ENCODE results near the gene ST6GALNAC3.

ST6GALNAC3 gene

DNA sequence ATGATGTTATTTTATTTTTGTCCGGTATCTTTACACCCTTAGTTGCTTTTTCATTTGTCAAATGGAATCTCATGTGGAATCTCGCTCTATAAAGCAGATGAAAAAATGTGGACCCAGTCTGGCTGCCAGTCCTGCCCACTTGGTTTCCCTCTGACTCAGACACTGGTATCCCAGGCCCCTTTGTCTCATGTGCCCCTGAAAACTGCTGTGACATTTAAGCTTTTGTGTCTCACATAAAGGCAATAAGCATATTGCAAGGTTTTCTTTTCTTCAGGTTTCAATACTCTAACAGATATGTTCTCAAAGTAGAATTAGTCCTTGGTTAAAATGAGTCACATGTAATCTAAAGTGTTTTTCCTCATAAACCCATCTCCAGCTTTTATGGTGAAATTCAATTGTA, 183.3 kb downstream of the ST6GALNAC3 start:
- no peak overlapping the region for H3K4me3 ChIP-seq (ENCODE audit: low read length)

DNA sequence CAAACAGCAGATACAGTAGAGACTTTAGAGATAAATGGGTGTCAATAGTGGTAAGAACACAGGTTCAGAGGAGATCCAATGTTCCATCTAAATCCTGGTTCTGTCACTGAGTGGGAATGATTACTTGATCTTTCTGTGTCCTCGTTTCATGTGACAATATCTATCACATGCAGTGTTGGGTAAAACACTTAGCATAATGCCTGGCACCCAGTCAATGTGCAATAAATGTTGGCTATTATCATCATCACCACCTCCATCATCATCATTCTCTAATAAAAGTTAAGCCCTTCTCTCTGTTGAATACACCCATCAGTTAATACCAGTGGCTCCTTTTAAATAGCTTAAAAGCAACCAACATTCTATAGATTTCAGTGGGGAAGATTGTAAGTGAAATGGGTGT, 184.7 kb downstream of the ST6GALNAC3 start:
- no peaks in the 10 kb centered on the region for H3K36me3 ChIP-seq (ENCODE audit: insufficient read depth, low read length)
- H3K9ac ChIP-seq (ENCODE audit: low read depth, low read length): no peak overlapping the region
- H3K4me2 ChIP-seq (ENCODE audit: low read length): no peak overlapping the region
- H3K4me3 ChIP-seq (ENCODE audit: low read length): no peak overlapping the region
- H3K27me3 ChIP-seq (ENCODE audit: control insufficient read depth, insufficient read depth, low read length): no peaks in the 10 kb centered on the region
- H3K4me1 ChIP-seq (ENCODE audit: control insufficient read depth, insufficient read depth, low read length): no peaks in the 10 kb centered on the region
- no peaks in the 10 kb centered on the region for H3K9me3 ChIP-seq (replicated peaks; ENCODE audit: low read length)

More for the DNA sequence above, 183.3 kb downstream of the ST6GALNAC3 start:
- Histone ChIP-seq H3K4me1 (ENCODE audit: control insufficient read depth, insufficient read depth, low read length) (no peaks in the 10 kb centered on the region), H3K9me3 (replicated peaks; ENCODE audit: low read length) (no peaks in the 10 kb centered on the region), H3K9ac (ENCODE audit: low read depth, low read length) (no peak overlapping the region), H3K4me2 (ENCODE audit: low read length) (no peak overlapping the region), H3K27me3 (ENCODE audit: control insufficient read depth, insufficient read depth, low read length) (no peaks in the 10 kb centered on the region), H3K36me3 (ENCODE audit: insufficient read depth, low read length) (no peaks in the 10 kb centered on the region)

DNA sequence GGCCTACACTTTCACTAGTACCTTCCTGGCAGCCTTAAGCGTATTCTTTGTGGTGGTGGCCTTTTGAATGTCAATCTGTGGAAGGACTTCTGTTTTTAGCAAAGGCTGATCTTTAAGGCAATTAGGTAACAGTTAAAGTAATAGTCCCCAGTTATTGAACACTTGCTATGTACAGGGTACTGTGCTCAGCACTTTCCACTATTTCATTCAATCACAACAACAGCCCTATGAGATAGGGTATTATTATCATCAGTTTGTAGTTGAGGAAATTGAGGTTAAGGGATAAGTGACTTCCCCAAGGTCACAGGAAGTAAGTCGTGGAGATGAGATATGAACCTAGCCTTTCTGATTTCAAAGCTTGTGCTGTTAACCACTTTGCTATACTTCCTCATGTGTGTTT, 185.7 kb downstream of the ST6GALNAC3 start:
- H3K4me1 ChIP-seq (ENCODE audit: control insufficient read depth, insufficient read depth, low read length): no peaks in the 10 kb centered on the region

DNA sequence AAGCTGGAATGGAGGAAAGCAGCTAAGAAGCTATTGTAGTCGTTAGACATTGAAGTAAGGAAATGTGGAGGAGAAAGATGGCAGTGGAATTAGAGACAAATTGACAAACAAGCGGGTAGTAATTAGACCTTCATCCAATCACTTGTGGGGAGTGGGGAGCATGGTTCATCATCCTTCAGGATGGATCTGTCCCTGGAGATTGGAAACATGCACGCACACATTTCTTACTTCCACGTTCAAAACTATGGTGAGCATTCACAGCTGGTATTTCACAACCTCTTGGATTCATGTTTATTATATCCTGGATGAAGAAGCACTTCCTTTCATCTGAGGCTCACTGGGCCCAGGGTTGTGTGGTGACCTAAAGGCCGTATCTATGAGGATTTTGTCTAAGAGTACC, 188.1 kb downstream of the ST6GALNAC3 start:
- Histone ChIP-seq H3K4me3 (ENCODE audit: low read length) (no peak overlapping the region), H3K4me1 (ENCODE audit: control insufficient read depth, insufficient read depth, low read length) (no peaks in the 10 kb centered on the region), H3K27me3 (ENCODE audit: control insufficient read depth, insufficient read depth, low read length) (no peaks in the 10 kb centered on the region), H3K9ac (ENCODE audit: low read depth, low read length) (no peak overlapping the region), H3K4me2 (ENCODE audit: low read length) (no peak overlapping the region), H3K36me3 (ENCODE audit: insufficient read depth, low read length) (no peaks in the 10 kb centered on the region), H3K9me3 (replicated peaks; ENCODE audit: low read length) (no peaks in the 10 kb centered on the region)

More for the DNA sequence above, 185.7 kb downstream of the ST6GALNAC3 start:
- H3K4me2 ChIP-seq (ENCODE audit: low read length): no peak overlapping the region
- no peaks in the 10 kb centered on the region for H3K27me3 ChIP-seq (ENCODE audit: control insufficient read depth, insufficient read depth, low read length)
- H3K36me3 ChIP-seq (ENCODE audit: insufficient read depth, low read length): no peaks in the 10 kb centered on the region
- no peak overlapping the region for H3K9ac ChIP-seq (ENCODE audit: low read depth, low read length)
- no peak overlapping the region for H3K4me3 ChIP-seq (ENCODE audit: low read length)
- no peaks in the 10 kb centered on the region for H3K9me3 ChIP-seq (replicated peaks; ENCODE audit: low read length)

DNA sequence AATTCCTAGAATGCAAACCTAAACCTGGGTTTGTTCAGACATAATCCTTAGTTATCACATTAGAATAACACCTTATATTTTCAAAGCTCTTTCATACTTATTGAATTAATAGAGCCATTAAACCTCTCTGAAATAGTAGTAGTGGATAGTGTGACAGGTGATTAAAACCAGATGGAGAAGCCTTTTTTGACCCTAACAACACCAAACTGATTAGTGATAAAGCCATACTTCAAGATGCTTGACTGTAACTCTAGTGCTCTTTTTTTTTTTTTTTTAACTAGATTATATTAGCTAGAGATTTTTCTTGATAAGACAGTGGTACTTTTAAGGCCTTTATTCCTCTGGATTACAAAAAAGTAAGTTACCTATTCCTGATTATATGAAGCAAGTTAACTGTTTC, 190.1 kb downstream of the ST6GALNAC3 start:
- Histone ChIP-seq H3K9me3 (replicated peaks; ENCODE audit: low read length) (no peaks in the 10 kb centered on the region), H3K4me3 (ENCODE audit: low read length) (no peak overlapping the region), H3K36me3 (ENCODE audit: insufficient read depth, low read length) (no peaks in the 10 kb centered on the region), H3K4me2 (ENCODE audit: low read length) (no peak overlapping the region), H3K4me1 (ENCODE audit: control insufficient read depth, insufficient read depth, low read length) (peaks cover 10% of the 10 kb centered on the region), H3K27me3 (ENCODE audit: control insufficient read depth, insufficient read depth, low read length) (no peaks in the 10 kb centered on the region), H3K9ac (ENCODE audit: low read depth, low read length) (no peak overlapping the region)

DNA sequence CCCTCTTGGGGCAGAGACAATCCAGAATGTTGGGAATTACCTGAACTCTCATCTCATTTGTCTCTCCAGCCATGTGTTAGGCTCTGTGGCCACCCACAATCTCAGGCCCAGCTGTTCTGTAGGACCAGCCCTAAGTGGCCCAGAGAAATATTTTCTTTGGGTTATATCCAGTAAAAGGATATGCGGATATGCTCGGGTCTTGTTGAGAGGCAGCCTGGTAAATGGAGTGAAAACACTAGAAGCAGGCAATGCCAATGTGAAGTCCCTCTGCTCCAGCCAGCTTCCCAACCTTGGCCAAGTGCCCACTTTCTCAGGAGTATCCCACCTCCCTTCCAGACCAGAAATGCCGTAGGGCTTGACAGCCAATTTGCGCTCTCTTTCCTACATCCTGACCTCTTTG, 192.2 kb downstream of the ST6GALNAC3 start:
- Histone ChIP-seq H3K27me3 (ENCODE audit: control insufficient read depth, insufficient read depth, low read length) (no peaks in the 10 kb centered on the region), H3K9me3 (replicated peaks; ENCODE audit: low read length) (no peaks in the 10 kb centered on the region), H3K4me1 (ENCODE audit: control insufficient read depth, insufficient read depth, low read length) (peaks cover 11% of the 10 kb centered on the region), H3K4me2 (ENCODE audit: low read length) (no peak overlapping the region), H3K4me3 (ENCODE audit: low read length) (no peak overlapping the region), H3K36me3 (ENCODE audit: insufficient read depth, low read length) (no peaks in the 10 kb centered on the region), H3K9ac (ENCODE audit: low read depth, low read length) (no peak overlapping the region)

DNA sequence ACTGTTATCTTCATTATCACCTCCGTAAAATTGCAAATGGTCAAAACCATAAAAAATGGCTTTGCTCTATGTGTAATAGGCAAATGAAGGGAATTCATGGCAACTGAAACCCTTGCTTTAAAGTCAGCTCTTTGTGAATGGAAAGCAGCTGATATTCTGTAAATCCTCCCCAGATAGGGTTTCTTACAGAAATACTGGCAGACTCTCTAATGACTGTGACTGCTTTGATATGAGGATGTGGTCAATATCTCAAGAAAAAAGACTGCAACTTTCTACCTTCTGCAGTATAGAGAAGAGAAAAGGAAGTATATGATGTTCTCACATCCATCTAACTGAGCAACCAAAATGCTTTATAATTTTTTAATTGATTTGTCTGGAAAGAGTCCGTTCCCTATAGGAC, 193.1 kb downstream of the ST6GALNAC3 start:
- no peak overlapping the region for H3K9ac ChIP-seq (ENCODE audit: low read depth, low read length)
- H3K27me3 ChIP-seq (ENCODE audit: control insufficient read depth, insufficient read depth, low read length): no peaks in the 10 kb centered on the region
- H3K36me3 ChIP-seq (ENCODE audit: insufficient read depth, low read length): no peaks in the 10 kb centered on the region
- peaks cover 11% of the 10 kb centered on the region for H3K4me1 ChIP-seq (ENCODE audit: control insufficient read depth, insufficient read depth, low read length)
- H3K4me2 ChIP-seq (ENCODE audit: low read length): no peak overlapping the region
- no peak overlapping the region for H3K4me3 ChIP-seq (ENCODE audit: low read length)
- no peaks in the 10 kb centered on the region for H3K9me3 ChIP-seq (replicated peaks; ENCODE audit: low read length)

DNA sequence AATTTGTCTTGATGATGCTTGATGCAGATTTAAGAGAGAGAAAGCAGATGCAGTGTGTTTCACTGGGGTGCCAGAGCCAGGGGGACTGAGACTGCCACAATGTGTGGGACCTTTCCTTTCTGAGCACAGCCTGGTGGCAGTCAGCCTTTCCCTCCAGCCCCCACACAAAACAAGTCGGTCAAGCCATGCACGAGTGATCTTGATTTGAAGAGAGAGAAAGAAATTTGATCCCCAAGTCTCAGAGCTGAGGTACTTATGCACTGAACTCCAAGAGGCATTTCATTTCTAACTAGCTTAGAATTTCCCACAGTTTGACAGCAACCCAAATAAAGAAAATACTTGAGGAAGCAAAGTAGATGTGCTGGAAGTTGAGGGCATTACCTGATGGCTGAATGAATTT, 193.8 kb downstream of the ST6GALNAC3 start:
- Histone ChIP-seq H3K4me3 (ENCODE audit: low read length) (no peak overlapping the region), H3K4me1 (ENCODE audit: control insufficient read depth, insufficient read depth, low read length) (peaks cover 11% of the 10 kb centered on the region), H3K9ac (ENCODE audit: low read depth, low read length) (no peak overlapping the region), H3K9me3 (replicated peaks; ENCODE audit: low read length) (no peaks in the 10 kb centered on the region), H3K27me3 (ENCODE audit: control insufficient read depth, insufficient read depth, low read length) (no peaks in the 10 kb centered on the region), H3K36me3 (ENCODE audit: insufficient read depth, low read length) (no peaks in the 10 kb centered on the region), H3K4me2 (ENCODE audit: low read length) (no peak overlapping the region)

DNA sequence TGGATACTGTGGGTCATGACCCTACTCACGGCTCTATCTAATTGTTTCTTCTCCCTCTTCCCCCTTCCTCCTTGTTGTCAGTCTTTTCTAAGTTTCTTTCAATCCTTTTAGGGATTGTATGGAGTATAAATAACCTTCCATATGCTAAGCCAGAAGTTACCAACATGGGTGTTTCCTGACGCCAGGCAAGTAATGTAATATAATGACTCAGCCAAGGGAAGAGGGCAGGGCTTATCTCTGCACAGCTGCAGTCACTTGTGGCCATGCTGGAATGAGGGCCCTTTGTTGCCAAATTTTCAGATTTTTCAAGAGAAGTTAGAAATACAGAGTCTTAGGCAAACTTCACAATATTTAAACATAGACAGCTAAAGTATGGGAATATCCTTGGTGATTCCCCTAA, 194.6 kb downstream of the ST6GALNAC3 start:
- Histone ChIP-seq H3K9ac (ENCODE audit: low read depth, low read length) (no peak overlapping the region), H3K4me2 (ENCODE audit: low read length) (peak overlapping the region; percentile 43), H3K36me3 (ENCODE audit: insufficient read depth, low read length) (no peaks in the 10 kb centered on the region), H3K4me3 (ENCODE audit: low read length) (no peak overlapping the region), H3K4me1 (ENCODE audit: control insufficient read depth, insufficient read depth, low read length) (peaks cover 11% of the 10 kb centered on the region), H3K27me3 (ENCODE audit: control insufficient read depth, insufficient read depth, low read length) (no peaks in the 10 kb centered on the region), H3K9me3 (replicated peaks; ENCODE audit: low read length) (no peaks in the 10 kb centered on the region)

DNA sequence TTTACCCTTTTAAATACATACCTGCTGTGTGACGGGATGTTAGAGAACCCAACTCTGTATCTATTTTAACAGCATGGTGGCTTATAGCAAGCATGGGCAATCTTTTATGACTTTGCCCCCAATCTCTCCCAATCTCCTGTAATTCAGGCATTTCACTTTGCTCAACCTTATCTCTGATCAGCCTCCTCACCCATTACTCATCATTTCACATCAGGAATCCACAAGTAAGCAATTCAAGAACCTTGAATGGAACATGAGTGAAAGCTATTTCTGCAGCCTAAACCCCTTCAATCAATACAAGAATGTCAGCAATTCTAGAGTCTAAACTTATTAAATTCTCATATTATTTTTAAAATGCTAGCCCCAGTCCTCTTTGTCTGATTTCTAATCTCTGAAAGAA, 199.8 kb downstream of the ST6GALNAC3 start:
- no peaks in the 10 kb centered on the region for H3K27me3 ChIP-seq (ENCODE audit: control insufficient read depth, insufficient read depth, low read length)
- no peaks in the 10 kb centered on the region for H3K9me3 ChIP-seq (replicated peaks; ENCODE audit: low read length)
- H3K4me1 ChIP-seq (ENCODE audit: control insufficient read depth, insufficient read depth, low read length): peaks cover 4% of the 10 kb centered on the region
- H3K4me3 ChIP-seq (ENCODE audit: low read length): no peak overlapping the region
- no peaks in the 10 kb centered on the region for H3K36me3 ChIP-seq (ENCODE audit: insufficient read depth, low read length)
- H3K9ac ChIP-seq (ENCODE audit: low read depth, low read length): no peak overlapping the region
- no peak overlapping the region for H3K4me2 ChIP-seq (ENCODE audit: low read length)

DNA sequence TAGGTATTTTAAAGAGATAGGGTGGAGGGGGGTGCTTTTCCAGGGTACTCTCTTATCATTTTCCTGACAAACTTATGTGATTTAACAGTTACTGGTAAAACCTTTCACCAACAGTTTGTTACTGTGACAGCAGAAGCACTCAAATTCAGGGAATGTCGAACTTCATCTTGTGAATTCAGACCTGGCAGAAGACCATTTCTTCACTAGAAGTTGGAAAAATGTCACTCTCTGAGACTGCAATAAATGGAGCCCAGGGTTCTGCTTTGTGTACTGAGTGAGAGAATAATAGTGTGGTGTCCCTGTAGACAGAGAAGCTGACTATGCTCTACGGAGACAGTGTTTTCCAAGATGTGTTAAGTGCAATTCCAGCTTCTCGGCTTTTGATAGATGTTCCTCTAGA, 200.2 kb downstream of the ST6GALNAC3 start:
- no peak overlapping the region for H3K4me2 ChIP-seq (ENCODE audit: low read length)
- H3K27me3 ChIP-seq (ENCODE audit: control insufficient read depth, insufficient read depth, low read length): no peaks in the 10 kb centered on the region
- H3K4me3 ChIP-seq (ENCODE audit: low read length): no peak overlapping the region
- no peak overlapping the region for H3K9ac ChIP-seq (ENCODE audit: low read depth, low read length)
- no peaks in the 10 kb centered on the region for H3K9me3 ChIP-seq (replicated peaks; ENCODE audit: low read length)
- peaks cover under 1% of the 10 kb centered on the region for H3K4me1 ChIP-seq (ENCODE audit: control insufficient read depth, insufficient read depth, low read length)
- H3K36me3 ChIP-seq (ENCODE audit: insufficient read depth, low read length): no peaks in the 10 kb centered on the region

DNA sequence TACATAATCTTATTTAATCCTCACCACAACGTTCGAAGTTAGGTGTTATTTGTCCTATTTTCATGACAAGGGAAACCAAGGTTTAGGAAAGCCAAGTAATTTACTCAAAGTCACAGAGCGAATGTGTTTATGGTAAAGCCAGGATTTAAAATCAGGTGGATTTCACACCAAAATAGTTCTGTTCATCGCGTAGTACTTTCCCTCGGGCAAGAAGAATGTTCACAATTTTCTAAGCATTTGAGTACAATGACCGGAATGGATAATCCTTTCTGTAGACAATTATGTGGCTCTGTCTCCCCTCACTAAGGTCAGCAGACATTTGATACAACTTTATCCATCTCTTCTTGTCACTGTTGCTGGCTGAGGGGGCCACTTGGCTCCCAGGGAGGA, 204.2 kb downstream of the ST6GALNAC3 start:
- no peaks in the 10 kb centered on the region for H3K9me3 ChIP-seq (replicated peaks; ENCODE audit: low read length)
- H3K4me3 ChIP-seq (ENCODE audit: low read length): no peak overlapping the region
- no peaks in the 10 kb centered on the region for H3K27me3 ChIP-seq (ENCODE audit: control insufficient read depth, insufficient read depth, low read length)
- no peaks in the 10 kb centered on the region for H3K4me1 ChIP-seq (ENCODE audit: control insufficient read depth, insufficient read depth, low read length)
- H3K4me2 ChIP-seq (ENCODE audit: low read length): no peak overlapping the region
- no peaks in the 10 kb centered on the region for H3K36me3 ChIP-seq (ENCODE audit: insufficient read depth, low read length)
- no peak overlapping the region for H3K9ac ChIP-seq (ENCODE audit: low read depth, low read length)
